Activated CD4-positive, alpha-beta T cell treated with anti-CD3 and anti-CD28 coated beads, Interleukin-2, Interleukin-4, amounts not matched to agents 100 ng/mL and 50 ng/mL, durations not matched to agents 16 hours and 8 hours (primary cell): Measurements from ENCODE around the gene POC1A.
"Not testable (repeated sequence)": the region's sequence is repeated elsewhere in the genome, so short reads cannot be mapped to it uniquely, and the experiment has no call there.

ENCODE experiments used
- DNase-seq: peaks from one replicate; pipeline ENCODE4 v3.0.0-alpha.2; 2020; ENCODE audit warnings: low spot score

POC1A gene

GRCh38 chr3:52044869-52045619, 109.2 kb downstream of the POC1A start:
- no peak for DNase-seq

- DNase-seq: no peak
These were observed 110.5 kb downstream of the POC1A start for GRCh38 chr3:52043750-52044149.

- not testable (repeated sequence) for DNase-seq
These were observed 111.2 kb downstream of the POC1A start for GRCh38 chr3:52043039-52043438.

- no peak for DNase-seq
These were observed 113.0 kb downstream of the POC1A start for GRCh38 chr3:52041118-52041731.

GRCh38 chr3:52040600-52040999, 113.6 kb downstream of the POC1A start:
- no peak for DNase-seq

- no peak for DNase-seq
These were observed 114.4 kb downstream of the POC1A start for GRCh38 chr3:52039846-52040245.

- no peak for DNase-seq
These were observed 114.8 kb downstream of the POC1A start for GRCh38 chr3:52039426-52039825.

GRCh38 chr3:52038227-52038626, 116.0 kb downstream of the POC1A start:
- DNase-seq: no peak

- no peak for DNase-seq
These were observed 116.9 kb downstream of the POC1A start for GRCh38 chr3:52037291-52037690.

- no peak for DNase-seq
These were observed 117.4 kb downstream of the POC1A start for GRCh38 chr3:52036829-52037228.

GRCh38 chr3:52036222-52036694, 118.0 kb downstream of the POC1A start:
- no peak for DNase-seq

GRCh38 chr3:52034651-52035050, 119.6 kb downstream of the POC1A start:
- DNase-seq: no peak

- DNase-seq: no peak
These were observed 120.0 kb downstream of the POC1A start for GRCh38 chr3:52034212-52034611.

- not testable (repeated sequence) for DNase-seq
These were observed 120.5 kb downstream of the POC1A start for GRCh38 chr3:52033748-52034147.

- no peak for DNase-seq
These were observed 121.4 kb downstream of the POC1A start for GRCh38 chr3:52032702-52033408.

GRCh38 chr3:52031896-52032295, 122.3 kb downstream of the POC1A start:
- DNase-seq: no peak

GRCh38 chr3:52030714-52031310, 123.4 kb downstream of the POC1A start:
- DNase-seq: no peak

- DNase-seq: no peak
These were observed 124.7 kb downstream of the POC1A start for GRCh38 chr3:52029535-52029934.

- no peak for DNase-seq
These were observed 125.2 kb downstream of the POC1A start for GRCh38 chr3:52029053-52029452.

- no peak for DNase-seq
These were observed 125.7 kb downstream of the POC1A start for GRCh38 chr3:52028572-52028971.

GRCh38 chr3:52026041-52026440, 128.2 kb downstream of the POC1A start:
- no peak for DNase-seq

GRCh38 chr3:52025453-52025852, 128.8 kb downstream of the POC1A start:
- DNase-seq: no peak
